Measurements from ENCODE around the gene PHGDH.

PHGDH gene

GRCh38 chr1:119674111-119674526 lies 37.6 kb upstream of the PHGDH start:
- no peak for TF ChIP-seq CTCF (conservative IDR thresholded peaks at IDR 0.05; ENCODE audit: control insufficient read depth, insufficient read depth, low read depth, low read length)
- H3K4me3 ChIP-seq (ENCODE audit: control insufficient read depth, low read depth, low read length) = no peak overlapping the region
- peak; percentile 70 for DNase-seq (ENCODE audit: low read depth)

- peak; percentile 57 for DNase-seq (ENCODE audit: low read depth)
- no peak for TF ChIP-seq CTCF (conservative IDR thresholded peaks at IDR 0.05; ENCODE audit: control insufficient read depth, insufficient read depth, low read depth, low read length)
- H3K4me3 ChIP-seq (ENCODE audit: control insufficient read depth, low read depth, low read length) = peak overlapping the region; percentile 57
Measured at GRCh38 chr1:119674835-119675289, 36.9 kb upstream of the PHGDH start.

- peak; percentile 91 for DNase-seq (ENCODE audit: low read depth)
- H3K4me3 ChIP-seq (ENCODE audit: control insufficient read depth, low read depth, low read length) = peak overlapping the region; percentile 57
- peak; percentile 78 for TF ChIP-seq CTCF (conservative IDR thresholded peaks at IDR 0.05; ENCODE audit: control insufficient read depth, insufficient read depth, low read depth, low read length)
Measured at GRCh38 chr1:119675349-119676345, 36.1 kb upstream of the PHGDH start.

- H3K4me3 ChIP-seq (ENCODE audit: control insufficient read depth, low read depth, low read length) = no peak overlapping the region
- TF ChIP-seq CTCF (conservative IDR thresholded peaks at IDR 0.05; ENCODE audit: control insufficient read depth, insufficient read depth, low read depth, low read length) = peak; percentile 22
- peak; percentile 56 for DNase-seq (ENCODE audit: low read depth)
Measured at GRCh38 chr1:119676571-119677206, 35.0 kb upstream of the PHGDH start.

GRCh38 chr1:119679223-119679622 lies 32.5 kb upstream of the PHGDH start:
- no peak for TF ChIP-seq CTCF (conservative IDR thresholded peaks at IDR 0.05; ENCODE audit: control insufficient read depth, insufficient read depth, low read depth, low read length)
- DNase-seq (ENCODE audit: low read depth) = no peak
- no peak overlapping the region for H3K4me3 ChIP-seq (ENCODE audit: control insufficient read depth, low read depth, low read length)

GRCh38 chr1:119680193-119680592 lies 31.5 kb upstream of the PHGDH start:
- no peak for DNase-seq (ENCODE audit: low read depth)
- no peak for TF ChIP-seq CTCF (conservative IDR thresholded peaks at IDR 0.05; ENCODE audit: control insufficient read depth, insufficient read depth, low read depth, low read length)

More at GRCh38 chr1:119680193-119680592, 31.5 kb upstream of the PHGDH start:
- no peak overlapping the region for H3K4me3 ChIP-seq (ENCODE audit: control insufficient read depth, low read depth, low read length)

All from fibroblast of mammary gland (primary cell).